Transverse colon (tissue), 3 donors: Measurements from ENCODE around the gene SINHCAF.

Experiments used
- EP300 ChIP-seq: sonication (generic); formaldehyde crosslinking; IDR thresholded peaks from one replicate; pipeline ENCODE4 v1.6.1; 2017; ENCODE audit warnings: antibody characterized with exemption, low read depth
- POLR2A ChIP-seq: fragments of 450-650 bp; IDR thresholded peaks from one replicate; pipeline ENCODE4 v1.6.1; 2016; ENCODE audit warnings: antibody characterized with exemption, mild to moderate bottlenecking, moderate library complexity
- TF ChIP-seq, protein P1 (sequence below), 5 experiments: fragments of 200-600 bp in 3 of 5; fragments of 450-650 bp in 2 of 5; sonication (generic) in 3 of 5; IDR thresholded peaks; 1 replicate in 2 of 5; 2 replicates in 3 of 5; pipeline ENCODE4 v1.5.1; 2016 to 2017; ENCODE audit warnings: antibody characterized with exemption in 5 of 5, inconsistent platforms in 3 of 5, mild to moderate bottlenecking in 2 of 5, moderate library complexity in 1 of 5

DNA sequence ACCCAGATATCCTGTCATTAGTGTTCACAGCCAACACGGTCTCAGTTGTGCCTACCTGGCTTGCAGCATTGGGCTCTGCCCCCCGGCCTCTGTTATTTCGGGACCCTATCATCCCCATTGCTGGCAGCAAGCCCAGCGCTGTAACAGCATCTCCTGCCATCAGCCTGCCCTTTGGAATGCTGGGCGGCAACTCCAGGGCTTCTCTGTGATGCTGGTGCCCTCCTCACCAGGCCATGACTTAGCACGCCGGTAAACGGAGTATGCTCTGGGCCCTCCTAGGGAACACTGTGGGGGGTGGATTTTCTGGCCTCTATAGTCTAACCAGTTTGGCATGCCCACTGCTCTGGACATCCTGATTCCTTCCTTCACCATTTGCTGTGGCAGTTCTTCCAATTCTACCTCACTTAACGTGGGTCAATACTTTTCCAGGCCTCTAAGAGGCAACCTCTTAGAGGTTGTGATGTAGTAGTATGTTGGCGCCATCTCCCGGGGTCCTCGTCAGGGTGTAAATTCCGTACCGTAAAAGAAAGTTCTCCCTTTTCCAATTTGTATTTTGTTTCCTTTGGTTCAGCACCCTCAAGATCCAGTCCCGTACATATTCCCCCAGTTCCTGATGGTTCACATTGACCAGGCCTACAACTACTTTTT, 80.0 kb downstream of the SINHCAF start:
- TF ChIP-seq, protein P1, sequence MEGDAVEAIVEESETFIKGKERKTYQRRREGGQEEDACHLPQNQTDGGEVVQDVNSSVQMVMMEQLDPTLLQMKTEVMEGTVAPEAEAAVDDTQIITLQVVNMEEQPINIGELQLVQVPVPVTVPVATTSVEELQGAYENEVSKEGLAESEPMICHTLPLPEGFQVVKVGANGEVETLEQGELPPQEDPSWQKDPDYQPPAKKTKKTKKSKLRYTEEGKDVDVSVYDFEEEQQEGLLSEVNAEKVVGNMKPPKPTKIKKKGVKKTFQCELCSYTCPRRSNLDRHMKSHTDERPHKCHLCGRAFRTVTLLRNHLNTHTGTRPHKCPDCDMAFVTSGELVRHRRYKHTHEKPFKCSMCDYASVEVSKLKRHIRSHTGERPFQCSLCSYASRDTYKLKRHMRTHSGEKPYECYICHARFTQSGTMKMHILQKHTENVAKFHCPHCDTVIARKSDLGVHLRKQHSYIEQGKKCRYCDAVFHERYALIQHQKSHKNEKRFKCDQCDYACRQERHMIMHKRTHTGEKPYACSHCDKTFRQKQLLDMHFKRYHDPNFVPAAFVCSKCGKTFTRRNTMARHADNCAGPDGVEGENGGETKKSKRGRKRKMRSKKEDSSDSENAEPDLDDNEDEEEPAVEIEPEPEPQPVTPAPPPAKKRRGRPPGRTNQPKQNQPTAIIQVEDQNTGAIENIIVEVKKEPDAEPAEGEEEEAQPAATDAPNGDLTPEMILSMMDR (IDR thresholded peaks at IDR 0.05): no peak
- no peak for TF ChIP-seq POLR2A
- TF ChIP-seq EP300: no peak
